Measurements from ENCODE around the gene GRID2. TPM values are rescaled to one million over a fixed set of nuclear protein-coding genes. Genes with fewer than 3 reads are reported as not detected.

The GRID2 gene
- total and polyA plus RNA-seq, 8 donors: 0.39 TPM; not detected in 7

DNA sequence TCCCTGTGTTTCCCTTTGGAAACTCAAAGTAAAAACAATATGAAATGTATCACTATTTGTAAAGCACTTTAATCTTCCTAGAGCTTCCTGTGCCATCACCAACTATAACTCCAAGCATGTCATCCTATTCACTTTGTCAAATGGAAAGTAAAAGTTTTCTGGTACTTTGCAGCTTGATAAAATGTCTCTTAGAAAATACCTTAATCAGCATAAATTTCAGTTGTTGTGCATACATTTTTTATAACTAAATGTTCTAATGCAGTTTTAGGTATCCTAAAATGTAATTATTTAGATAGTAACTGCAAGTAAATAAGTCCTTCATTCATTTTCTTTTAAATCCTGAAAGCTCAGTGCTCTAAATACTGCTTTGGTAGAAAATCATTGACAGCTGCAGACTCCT, 558.7 kb downstream of the GRID2 start:
- H3K27me3 ChIP-seq: no peaks in the 10 kb centered on the region
- H3K9me3 ChIP-seq: no peaks in the 10 kb centered on the region
- ATAC-seq (no peak), DNase-seq (no peak), FAIRE-seq (no peak)
- intact Hi-C loops (cut with DNase I): no loop called here
- no peak overlapping the region for H3K4me3 ChIP-seq
- TF ChIP-seq, protein P1, sequence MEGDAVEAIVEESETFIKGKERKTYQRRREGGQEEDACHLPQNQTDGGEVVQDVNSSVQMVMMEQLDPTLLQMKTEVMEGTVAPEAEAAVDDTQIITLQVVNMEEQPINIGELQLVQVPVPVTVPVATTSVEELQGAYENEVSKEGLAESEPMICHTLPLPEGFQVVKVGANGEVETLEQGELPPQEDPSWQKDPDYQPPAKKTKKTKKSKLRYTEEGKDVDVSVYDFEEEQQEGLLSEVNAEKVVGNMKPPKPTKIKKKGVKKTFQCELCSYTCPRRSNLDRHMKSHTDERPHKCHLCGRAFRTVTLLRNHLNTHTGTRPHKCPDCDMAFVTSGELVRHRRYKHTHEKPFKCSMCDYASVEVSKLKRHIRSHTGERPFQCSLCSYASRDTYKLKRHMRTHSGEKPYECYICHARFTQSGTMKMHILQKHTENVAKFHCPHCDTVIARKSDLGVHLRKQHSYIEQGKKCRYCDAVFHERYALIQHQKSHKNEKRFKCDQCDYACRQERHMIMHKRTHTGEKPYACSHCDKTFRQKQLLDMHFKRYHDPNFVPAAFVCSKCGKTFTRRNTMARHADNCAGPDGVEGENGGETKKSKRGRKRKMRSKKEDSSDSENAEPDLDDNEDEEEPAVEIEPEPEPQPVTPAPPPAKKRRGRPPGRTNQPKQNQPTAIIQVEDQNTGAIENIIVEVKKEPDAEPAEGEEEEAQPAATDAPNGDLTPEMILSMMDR (IDR thresholded peaks at IDR 0.05): no peak
- no peak overlapping the region for H3K27ac ChIP-seq
- no peaks in the 10 kb centered on the region for H3K36me3 ChIP-seq
- no peaks in the 10 kb centered on the region for H3K4me1 ChIP-seq

DNA sequence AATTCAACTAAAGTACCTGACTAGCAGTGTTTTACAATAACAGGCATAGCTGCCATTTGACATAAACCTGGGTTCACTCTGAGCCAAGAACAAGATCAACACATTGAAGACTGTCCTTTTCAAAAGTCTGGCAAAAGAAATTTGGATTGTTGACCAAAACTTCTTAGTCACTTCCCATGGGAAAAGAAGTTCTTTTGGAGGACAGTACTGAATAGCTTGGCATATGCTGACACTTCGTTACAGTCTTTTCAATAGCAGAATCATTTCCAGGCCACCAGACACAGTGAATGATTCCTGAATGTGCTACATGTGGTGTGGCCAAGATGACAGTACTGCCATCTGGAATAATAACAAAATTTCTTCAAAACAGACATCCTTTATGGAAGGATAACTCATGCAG, 560.3 kb downstream of the GRID2 start:
- no peak for ATAC-seq
- no peak for DNase-seq
- Histone ChIP-seq H3K27ac (no peak overlapping the region), H3K27me3 (no peaks in the 10 kb centered on the region), H3K36me3 (no peaks in the 10 kb centered on the region), H3K9me3 (no peaks in the 10 kb centered on the region), H3K4me1 (no peaks in the 10 kb centered on the region), H3K4me3 (no peak overlapping the region)
- intact Hi-C loops (cut with DNase I): no loop called here
- WGBS, 2 donors: 82 to 83% methylated on average over 1 of the region's 1 CpG
- no peak for FAIRE-seq
- TF ChIP-seq, protein P1 (IDR thresholded peaks at IDR 0.05): no peak

DNA sequence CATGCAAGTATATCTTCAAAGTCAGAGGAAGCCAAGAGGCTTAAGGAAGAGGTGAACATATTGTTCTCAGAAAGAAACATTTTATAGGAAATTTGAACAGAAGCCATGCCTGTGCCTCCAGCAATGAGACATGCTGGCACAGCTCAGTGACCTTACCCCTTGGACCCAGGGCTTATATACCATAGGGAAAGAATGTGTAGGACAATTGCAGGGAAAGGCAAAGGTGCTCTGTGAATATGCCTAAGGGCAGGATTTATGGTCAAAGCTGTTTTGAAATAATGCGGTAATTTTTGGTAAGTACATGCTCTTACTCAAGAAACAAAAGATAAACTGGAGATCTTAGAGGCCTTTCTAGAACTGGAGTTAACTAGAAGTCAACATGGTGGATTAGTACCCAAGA, 568.8 kb downstream of the GRID2 start:
- no peaks in the 10 kb centered on the region for H3K27me3 ChIP-seq
- DNase-seq (no peak), FAIRE-seq (no peak), ATAC-seq (no peak)
- intact Hi-C loops (cut with DNase I): no loop called here
- H3K4me1 ChIP-seq: no peaks in the 10 kb centered on the region
- 99 to 100% methylated on average over 1 of the region's 1 CpG for WGBS, 2 donors
- H3K27ac ChIP-seq: no peak overlapping the region
- TF ChIP-seq, protein P1 (IDR thresholded peaks at IDR 0.05): no peak
- H3K4me3 ChIP-seq: no peak overlapping the region
- H3K36me3 ChIP-seq: no peaks in the 10 kb centered on the region
- H3K9me3 ChIP-seq: no peaks in the 10 kb centered on the region

DNA sequence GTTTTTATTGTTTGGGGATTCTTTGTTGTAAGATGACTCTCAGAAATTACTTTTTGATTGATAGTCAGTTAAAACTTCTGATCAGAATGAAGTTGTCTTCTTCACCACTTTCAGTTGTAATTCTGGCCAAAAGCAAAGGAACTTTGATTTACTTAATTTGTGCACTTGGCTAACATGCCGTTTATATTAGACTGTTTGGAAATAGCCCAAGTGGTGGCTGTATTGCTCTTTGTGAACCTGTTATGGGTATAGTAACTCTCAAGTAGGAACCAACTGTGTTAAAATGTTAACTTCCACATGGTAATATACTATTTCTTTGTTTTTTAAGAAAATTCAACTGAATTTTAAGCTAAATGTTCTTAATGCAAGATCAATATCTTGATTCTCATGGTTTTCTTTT, 581.9 kb downstream of the GRID2 start:
- H3K4me1 ChIP-seq: no peaks in the 10 kb centered on the region
- no peak overlapping the region for H3K4me3 ChIP-seq
- no peaks in the 10 kb centered on the region for H3K9me3 ChIP-seq
- no peaks in the 10 kb centered on the region for H3K36me3 ChIP-seq
- no peak overlapping the region for H3K27ac ChIP-seq
- no peak for FAIRE-seq
- WGBS, 2 donors: 0 to 11% methylated on average over 1 of the region's 1 CpG
- no peak for DNase-seq
- intact Hi-C loops (cut with DNase I): no loop called here
- no peak for ATAC-seq
- H3K27me3 ChIP-seq: no peaks in the 10 kb centered on the region
- TF ChIP-seq, protein P1 (IDR thresholded peaks at IDR 0.05): no peak

DNA sequence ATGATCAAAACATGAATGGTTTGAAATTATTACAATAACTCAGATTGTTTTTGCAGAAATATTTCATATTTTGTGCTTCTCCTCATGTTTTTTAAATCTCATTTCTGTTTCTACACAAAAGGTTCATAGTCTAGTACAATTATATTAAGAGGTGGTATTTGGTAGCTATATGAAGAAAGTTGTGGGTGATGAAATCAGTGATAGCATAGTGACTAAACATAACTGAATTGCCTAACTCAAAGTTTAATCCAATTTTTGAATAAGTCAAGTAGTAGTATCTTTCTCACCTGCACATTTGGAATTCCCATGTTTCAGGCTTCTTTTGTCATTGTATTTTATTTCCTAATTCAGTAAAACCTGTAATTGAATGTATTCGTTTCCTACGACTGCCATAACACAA, 648.7 kb downstream of the GRID2 start:
- no peaks in the 10 kb centered on the region for H3K27me3 ChIP-seq
- H3K36me3 ChIP-seq: no peaks in the 10 kb centered on the region
- no peaks in the 10 kb centered on the region for H3K9me3 ChIP-seq
- H3K4me3 ChIP-seq: no peak overlapping the region
- intact Hi-C loops (cut with DNase I): no loop called here
- DNase-seq (no peak), ATAC-seq (no peak), FAIRE-seq (no peak)
- TF ChIP-seq, protein P1 (IDR thresholded peaks at IDR 0.05): no peak
- H3K27ac ChIP-seq: no peak overlapping the region
- 77 to 87% methylated on average over 2 of the region's 2 CpGs for WGBS, 2 donors
- H3K4me1 ChIP-seq: no peaks in the 10 kb centered on the region
